GM23338 (cell line): ENCODE results near the gene MEGF6. TPM values are rescaled to one million over a fixed set of nuclear protein-coding genes. Genes with fewer than 3 reads are reported as not detected.

Experiments
- ATAC-seq: fragments of 200-7000 bp; cut with Tn5 transposase; 3 replicates; pipeline ENCODE4 v1.9.1; 2020
- DNase-seq: peaks from one replicate; pipeline ENCODE4 v3.0.0-alpha.2; 2015; ENCODE audit warnings: low spot score
- H2AFZ ChIP-seq: fragments of 200-600 bp; sonication (generic); 2 replicates; pipeline ENCODE4 v1.8.0; 2016; ENCODE audit warnings: antibody characterized with exemption, mild to moderate bottlenecking, moderate library complexity
- H3F3A ChIP-seq: fragments of 200-600 bp; sonication (generic); replicated peaks from 2 replicates; pipeline ENCODE4 v1.8.0; 2017; ENCODE audit warnings: antibody characterized with exemption, mixed run types, low read depth
- H3K27ac ChIP-seq: fragments of 200-600 bp; sonication (generic); 2 replicates; pipeline ENCODE4 v1.6.1; 2016; ENCODE audit warnings: low read depth
- H3K27me3 ChIP-seq: fragments of 200-600 bp; sonication (generic); 2 replicates; pipeline ENCODE4 v1.8.0; 2016; ENCODE audit warnings: mild to moderate bottlenecking, mixed run types, moderate library complexity; ENCODE audit not compliant: insufficient read depth
- H3K36me3 ChIP-seq: fragments of 200-600 bp; sonication (generic); 2 replicates; pipeline ENCODE4 v1.8.0; 2016; ENCODE audit warnings: mild to moderate bottlenecking; ENCODE audit not compliant: insufficient read depth
- H3K4me1 ChIP-seq: fragments of 200-600 bp; sonication (generic); 2 replicates; pipeline ENCODE4 v1.8.0; 2016; ENCODE audit warnings: mild to moderate bottlenecking, moderate library complexity; ENCODE audit not compliant: insufficient read depth
- H3K4me2 ChIP-seq: fragments of 200-600 bp; sonication (generic); 2 replicates; pipeline ENCODE4 v1.7.1; 2017; ENCODE audit warnings: mixed run types
- H3K4me3 ChIP-seq: fragments of 200-600 bp; sonication (generic); 2 replicates; pipeline ENCODE4 v1.6.1; 2016; ENCODE audit warnings: mixed run types
- H3K79me2 ChIP-seq: fragments of 200-600 bp; sonication (generic); replicated peaks from 2 replicates; pipeline ENCODE4 v1.8.0; 2017; ENCODE audit warnings: mild to moderate bottlenecking; ENCODE audit not compliant: insufficient read depth
- H3K9me2 ChIP-seq: fragments of 200-600 bp; sonication (generic); 2 replicates; pipeline ENCODE4 v1.8.0; 2017; ENCODE audit not compliant: insufficient read depth
- H4K20me1 ChIP-seq: fragments of 200-600 bp; sonication (generic); replicated peaks from 2 replicates; pipeline ENCODE4 v1.8.0; 2017; ENCODE audit warnings: mild to moderate bottlenecking; ENCODE audit not compliant: insufficient read depth
- H3K27ac Mint-ChIP-seq: 2 replicates; pipeline ENCODE4 v1.8.0; 2020; ENCODE audit warnings: inconsistent platforms, mild to moderate bottlenecking, moderate library complexity, mixed read lengths
- H3K27me3 Mint-ChIP-seq: 3 replicates; pipeline ENCODE4 v1.8.0; 2022; ENCODE audit warnings: low read depth, mild to moderate bottlenecking, moderate library complexity, mixed read lengths, inconsistent platforms; ENCODE audit not compliant: insufficient read depth, poor library complexity
- H3K36me3 Mint-ChIP-seq: 3 replicates; pipeline ENCODE4 v1.8.0; 2021; ENCODE audit warnings: low read depth, mild to moderate bottlenecking, inconsistent platforms, moderate library complexity, mixed read lengths
- H3K4me1 Mint-ChIP-seq: 3 replicates; pipeline ENCODE4 v1.8.0; 2020; ENCODE audit warnings: mild to moderate bottlenecking, inconsistent platforms, mixed read lengths
- H3K4me3 Mint-ChIP-seq: 3 replicates; pipeline ENCODE4 v1.8.0; 2021; ENCODE audit warnings: moderate library complexity, mild to moderate bottlenecking, inconsistent platforms, mixed read lengths
- H3K9me3 Mint-ChIP-seq: 3 replicates; pipeline ENCODE4 v1.8.0; 2020; ENCODE audit warnings: moderate library complexity, mild to moderate bottlenecking, inconsistent platforms, mixed read lengths
- CREB1 ChIP-seq: fragments of 250-450 bp; sonication (Bioruptor Pico); IDR thresholded peaks from 2 replicates; pipeline ENCODE4 v1.5.0; 2020; ENCODE audit warnings: low read depth, mild to moderate bottlenecking, moderate library complexity
- EZH2 ChIP-seq: fragments of 200-600 bp; sonication (generic); IDR thresholded peaks from one replicate; pipeline ENCODE4 v1.8.0; 2017; ENCODE audit warnings: antibody characterized with exemption, mild to moderate bottlenecking, low read depth; ENCODE audit not compliant: unreplicated experiment
- EZH2phosphoT487 ChIP-seq: fragments of 200-600 bp; sonication (generic); IDR thresholded peaks from one replicate; pipeline ENCODE4 v1.8.1; 2018; ENCODE audit warnings: antibody characterized with exemption; ENCODE audit not compliant: unreplicated experiment
- JUNB ChIP-seq: IDR thresholded peaks from one replicate; pipeline ENCODE4 v1.6.1; 2016; ENCODE audit warnings: antibody characterized with exemption; ENCODE audit not compliant: unreplicated experiment
- NANOG ChIP-seq: IDR thresholded peaks from 2 replicates; pipeline ENCODE4 v1.6.1; 2016; ENCODE audit warnings: antibody characterized with exemption, borderline replicate concordance
- POLR2AphosphoS5 ChIP-seq: IDR thresholded peaks from 2 replicates; pipeline ENCODE4 v1.6.1; 2016; ENCODE audit warnings: antibody characterized with exemption, low read depth
- STAT1 ChIP-seq: IDR thresholded peaks from one replicate; pipeline ENCODE4 v1.6.1; 2016; ENCODE audit warnings: antibody characterized with exemption; ENCODE audit not compliant: unreplicated experiment
- ZNF331 ChIP-seq: fragments of 250-450 bp; sonication (Bioruptor Pico); IDR thresholded peaks from 2 replicates; pipeline ENCODE4 v1.5.0; 2020; ENCODE audit warnings: low read depth, mild to moderate bottlenecking, moderate library complexity
- polyA plus RNA-seq: library from polyadenylated mRNA; unstranded; fragments of >200 nt; fragmentation: Nextera tagmentation; extraction: Ambion mirVana; gene quantifications from 2 replicates; pipeline ENCODE4 v1.2.1, GENCODE V29; 2016
- total RNA-seq: library from RNA; depleted of rRNA; stranded (reverse); fragments of >200 nt; shearing (Covaris generic); gene quantifications from 2 replicates; pipeline ENCODE4 v1.2.3, GENCODE V29; 2014
- TF ChIP-seq, protein P1 (sequence below), 2 experiments: fragments of 200-600 bp in 1 of 2; sonication (generic) in 1 of 2; conservative IDR thresholded peaks; 2 replicates each; pipeline versions ENCODE4 v1.5.1 to v1.6.1; 2016 to 2017; ENCODE audit warnings: antibody characterized with exemption in 2 of 2, low read depth in 2 of 2, mild to moderate bottlenecking in 2 of 2, moderate library complexity in 1 of 2
- TF ChIP-seq, protein P2 (sequence below): IDR thresholded peaks from one replicate; pipeline ENCODE4 v1.6.1; 2018; ENCODE audit warnings: antibody characterized with exemption; ENCODE audit not compliant: unreplicated experiment
- TF ChIP-seq, protein P3 (sequence below): fragments of 250-450 bp; sonication (Bioruptor Pico); IDR thresholded peaks from 2 replicates; pipeline ENCODE4 v1.5.0; 2020; ENCODE audit warnings: mild to moderate bottlenecking, moderate library complexity

Gene MEGF6
- total and polyA plus RNA-seq, 2 experiments from 2014 or later = 4.0 to 21.4 TPM

DNA sequence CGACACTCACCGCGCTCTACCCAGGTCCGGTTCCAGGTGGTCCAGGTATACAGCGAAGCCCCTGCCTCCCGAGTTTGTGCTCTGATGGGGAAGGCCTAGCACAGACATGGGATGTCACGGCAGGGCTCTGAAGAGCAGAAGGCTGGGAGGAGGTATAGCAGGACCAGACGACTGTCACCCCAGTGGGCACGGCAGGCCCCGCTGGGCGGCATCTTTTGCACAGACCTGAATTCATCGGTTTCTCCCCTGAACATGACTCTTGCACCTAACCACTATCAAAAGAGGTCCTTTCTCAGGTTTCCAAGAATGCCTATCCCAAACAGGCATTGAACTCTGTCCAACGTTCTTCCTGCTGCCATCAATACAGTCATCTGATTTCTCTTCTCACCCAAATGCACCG, 126.3 kb downstream of the MEGF6 start (continued):
- TF ChIP-seq, protein P1, sequence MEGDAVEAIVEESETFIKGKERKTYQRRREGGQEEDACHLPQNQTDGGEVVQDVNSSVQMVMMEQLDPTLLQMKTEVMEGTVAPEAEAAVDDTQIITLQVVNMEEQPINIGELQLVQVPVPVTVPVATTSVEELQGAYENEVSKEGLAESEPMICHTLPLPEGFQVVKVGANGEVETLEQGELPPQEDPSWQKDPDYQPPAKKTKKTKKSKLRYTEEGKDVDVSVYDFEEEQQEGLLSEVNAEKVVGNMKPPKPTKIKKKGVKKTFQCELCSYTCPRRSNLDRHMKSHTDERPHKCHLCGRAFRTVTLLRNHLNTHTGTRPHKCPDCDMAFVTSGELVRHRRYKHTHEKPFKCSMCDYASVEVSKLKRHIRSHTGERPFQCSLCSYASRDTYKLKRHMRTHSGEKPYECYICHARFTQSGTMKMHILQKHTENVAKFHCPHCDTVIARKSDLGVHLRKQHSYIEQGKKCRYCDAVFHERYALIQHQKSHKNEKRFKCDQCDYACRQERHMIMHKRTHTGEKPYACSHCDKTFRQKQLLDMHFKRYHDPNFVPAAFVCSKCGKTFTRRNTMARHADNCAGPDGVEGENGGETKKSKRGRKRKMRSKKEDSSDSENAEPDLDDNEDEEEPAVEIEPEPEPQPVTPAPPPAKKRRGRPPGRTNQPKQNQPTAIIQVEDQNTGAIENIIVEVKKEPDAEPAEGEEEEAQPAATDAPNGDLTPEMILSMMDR (conservative IDR thresholded peaks at IDR 0.05; ENCODE audit: low read depth in 2 of 2) = no peak
- no peak for TF ChIP-seq EZH2
- no peak for TF ChIP-seq STAT1
- no peak for TF ChIP-seq JUNB
- TF ChIP-seq, protein P2, sequence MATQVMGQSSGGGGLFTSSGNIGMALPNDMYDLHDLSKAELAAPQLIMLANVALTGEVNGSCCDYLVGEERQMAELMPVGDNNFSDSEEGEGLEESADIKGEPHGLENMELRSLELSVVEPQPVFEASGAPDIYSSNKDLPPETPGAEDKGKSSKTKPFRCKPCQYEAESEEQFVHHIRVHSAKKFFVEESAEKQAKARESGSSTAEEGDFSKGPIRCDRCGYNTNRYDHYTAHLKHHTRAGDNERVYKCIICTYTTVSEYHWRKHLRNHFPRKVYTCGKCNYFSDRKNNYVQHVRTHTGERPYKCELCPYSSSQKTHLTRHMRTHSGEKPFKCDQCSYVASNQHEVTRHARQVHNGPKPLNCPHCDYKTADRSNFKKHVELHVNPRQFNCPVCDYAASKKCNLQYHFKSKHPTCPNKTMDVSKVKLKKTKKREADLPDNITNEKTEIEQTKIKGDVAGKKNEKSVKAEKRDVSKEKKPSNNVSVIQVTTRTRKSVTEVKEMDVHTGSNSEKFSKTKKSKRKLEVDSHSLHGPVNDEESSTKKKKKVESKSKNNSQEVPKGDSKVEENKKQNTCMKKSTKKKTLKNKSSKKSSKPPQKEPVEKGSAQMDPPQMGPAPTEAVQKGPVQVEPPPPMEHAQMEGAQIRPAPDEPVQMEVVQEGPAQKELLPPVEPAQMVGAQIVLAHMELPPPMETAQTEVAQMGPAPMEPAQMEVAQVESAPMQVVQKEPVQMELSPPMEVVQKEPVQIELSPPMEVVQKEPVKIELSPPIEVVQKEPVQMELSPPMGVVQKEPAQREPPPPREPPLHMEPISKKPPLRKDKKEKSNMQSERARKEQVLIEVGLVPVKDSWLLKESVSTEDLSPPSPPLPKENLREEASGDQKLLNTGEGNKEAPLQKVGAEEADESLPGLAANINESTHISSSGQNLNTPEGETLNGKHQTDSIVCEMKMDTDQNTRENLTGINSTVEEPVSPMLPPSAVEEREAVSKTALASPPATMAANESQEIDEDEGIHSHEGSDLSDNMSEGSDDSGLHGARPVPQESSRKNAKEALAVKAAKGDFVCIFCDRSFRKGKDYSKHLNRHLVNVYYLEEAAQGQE = no peak
- TF ChIP-seq CREB1 (CRISPR knock-in tag) = no peak
- no peak for TF ChIP-seq POLR2AphosphoS5
- no peak for TF ChIP-seq EZH2phosphoT487
- TF ChIP-seq ZNF331 (CRISPR knock-in tag) = no peak

DNA sequence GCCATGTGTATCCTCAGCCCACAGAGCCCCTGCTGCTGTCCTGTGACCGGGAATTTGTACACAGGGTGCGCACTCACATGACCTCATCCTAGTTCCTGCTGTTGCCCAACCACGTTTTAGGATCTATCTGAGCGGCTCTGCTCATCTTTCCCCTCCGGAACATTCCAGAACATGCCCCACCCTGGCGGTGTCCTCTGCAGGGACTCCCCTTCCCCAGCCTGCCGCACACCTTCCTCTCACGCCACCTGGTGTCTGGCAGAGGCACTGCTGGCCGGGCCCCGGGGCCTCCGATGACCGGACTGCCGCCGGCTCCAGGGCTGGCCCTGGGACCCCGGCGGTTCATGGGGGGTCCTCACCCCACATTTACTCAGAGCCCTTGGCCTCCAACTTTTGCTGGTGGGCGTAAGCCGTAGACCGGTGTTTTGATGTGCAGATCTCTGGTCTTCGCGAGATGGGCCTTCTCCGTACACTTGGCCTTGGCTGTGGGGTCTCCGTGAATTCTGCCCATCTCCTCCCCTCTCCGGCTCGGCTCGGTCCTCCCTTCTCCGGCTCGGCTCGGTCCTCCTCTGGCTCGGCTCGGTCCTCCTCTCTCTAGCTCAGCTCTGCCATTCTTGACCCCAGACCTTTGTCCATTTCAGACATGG, 127.4 kb downstream of the MEGF6 start:
- H3K36me3 ChIP-seq = no peaks in the 10 kb centered on the region
- no peak for TF ChIP-seq EZH2phosphoT487
- peak; percentile 33; the same call in 1 of the 2 replicates for TF ChIP-seq CREB1 (CRISPR knock-in tag)
- TF ChIP-seq, protein P3, sequence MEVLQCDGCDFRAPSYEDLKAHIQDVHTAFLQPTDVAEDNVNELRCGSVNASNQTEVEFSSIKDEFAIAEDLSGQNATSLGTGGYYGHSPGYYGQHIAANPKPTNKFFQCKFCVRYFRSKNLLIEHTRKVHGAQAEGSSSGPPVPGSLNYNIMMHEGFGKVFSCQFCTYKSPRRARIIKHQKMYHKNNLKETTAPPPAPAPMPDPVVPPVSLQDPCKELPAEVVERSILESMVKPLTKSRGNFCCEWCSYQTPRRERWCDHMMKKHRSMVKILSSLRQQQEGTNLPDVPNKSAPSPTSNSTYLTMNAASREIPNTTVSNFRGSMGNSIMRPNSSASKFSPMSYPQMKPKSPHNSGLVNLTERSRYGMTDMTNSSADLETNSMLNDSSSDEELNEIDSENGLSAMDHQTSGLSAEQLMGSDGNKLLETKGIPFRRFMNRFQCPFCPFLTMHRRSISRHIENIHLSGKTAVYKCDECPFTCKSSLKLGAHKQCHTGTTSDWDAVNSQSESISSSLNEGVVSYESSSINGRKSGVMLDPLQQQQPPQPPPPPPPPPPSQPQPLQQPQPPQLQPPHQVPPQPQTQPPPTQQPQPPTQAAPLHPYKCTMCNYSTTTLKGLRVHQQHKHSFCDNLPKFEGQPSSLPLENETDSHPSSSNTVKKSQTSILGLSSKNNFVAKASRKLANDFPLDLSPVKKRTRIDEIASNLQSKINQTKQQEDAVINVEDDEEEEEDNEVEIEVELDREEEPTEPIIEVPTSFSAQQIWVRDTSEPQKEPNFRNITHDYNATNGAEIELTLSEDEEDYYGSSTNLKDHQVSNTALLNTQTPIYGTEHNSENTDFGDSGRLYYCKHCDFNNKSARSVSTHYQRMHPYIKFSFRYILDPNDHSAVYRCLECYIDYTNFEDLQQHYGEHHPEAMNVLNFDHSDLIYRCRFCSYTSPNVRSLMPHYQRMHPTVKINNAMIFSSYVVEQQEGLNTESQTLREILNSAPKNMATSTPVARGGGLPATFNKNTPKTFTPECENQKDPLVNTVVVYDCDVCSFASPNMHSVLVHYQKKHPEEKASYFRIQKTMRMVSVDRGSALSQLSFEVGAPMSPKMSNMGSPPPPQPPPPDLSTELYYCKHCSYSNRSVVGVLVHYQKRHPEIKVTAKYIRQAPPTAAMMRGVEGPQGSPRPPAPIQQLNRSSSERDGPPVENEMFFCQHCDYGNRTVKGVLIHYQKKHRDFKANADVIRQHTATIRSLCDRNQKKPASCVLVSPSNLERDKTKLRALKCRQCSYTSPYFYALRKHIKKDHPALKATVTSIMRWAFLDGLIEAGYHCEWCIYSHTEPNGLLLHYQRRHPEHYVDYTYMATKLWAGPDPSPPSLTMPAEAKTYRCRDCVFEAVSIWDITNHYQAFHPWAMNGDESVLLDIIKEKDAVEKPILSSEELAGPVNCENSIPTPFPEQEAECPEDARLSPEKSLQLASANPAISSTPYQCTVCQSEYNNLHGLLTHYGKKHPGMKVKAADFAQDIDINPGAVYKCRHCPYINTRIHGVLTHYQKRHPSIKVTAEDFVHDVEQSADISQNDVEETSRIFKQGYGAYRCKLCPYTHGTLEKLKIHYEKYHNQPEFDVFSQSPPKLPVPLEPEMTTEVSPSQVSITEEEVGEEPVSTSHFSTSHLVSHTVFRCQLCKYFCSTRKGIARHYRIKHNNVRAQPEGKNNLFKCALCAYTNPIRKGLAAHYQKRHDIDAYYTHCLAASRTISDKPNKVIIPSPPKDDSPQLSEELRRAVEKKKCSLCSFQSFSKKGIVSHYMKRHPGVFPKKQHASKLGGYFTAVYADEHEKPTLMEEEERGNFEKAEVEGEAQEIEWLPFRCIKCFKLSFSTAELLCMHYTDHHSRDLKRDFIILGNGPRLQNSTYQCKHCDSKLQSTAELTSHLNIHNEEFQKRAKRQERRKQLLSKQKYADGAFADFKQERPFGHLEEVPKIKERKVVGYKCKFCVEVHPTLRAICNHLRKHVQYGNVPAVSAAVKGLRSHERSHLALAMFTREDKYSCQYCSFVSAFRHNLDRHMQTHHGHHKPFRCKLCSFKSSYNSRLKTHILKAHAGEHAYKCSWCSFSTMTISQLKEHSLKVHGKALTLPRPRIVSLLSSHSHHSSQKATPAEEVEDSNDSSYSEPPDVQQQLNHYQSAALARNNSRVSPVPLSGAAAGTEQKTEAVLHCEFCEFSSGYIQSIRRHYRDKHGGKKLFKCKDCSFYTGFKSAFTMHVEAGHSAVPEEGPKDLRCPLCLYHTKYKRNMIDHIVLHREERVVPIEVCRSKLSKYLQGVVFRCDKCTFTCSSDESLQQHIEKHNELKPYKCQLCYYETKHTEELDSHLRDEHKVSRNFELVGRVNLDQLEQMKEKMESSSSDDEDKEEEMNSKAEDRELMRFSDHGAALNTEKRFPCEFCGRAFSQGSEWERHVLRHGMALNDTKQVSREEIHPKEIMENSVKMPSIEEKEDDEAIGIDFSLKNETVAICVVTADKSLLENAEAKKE (CRISPR knock-in tag) = no peak
- no peak for TF ChIP-seq NANOG

More for the DNA sequence above, 127.4 kb downstream of the MEGF6 start:
- DNase-seq (peak; percentile 91), ATAC-seq (peak; percentile 81)
- H3K4me1 ChIP-seq = no peaks in the 10 kb centered on the region
- no peak overlapping the region for H3K27ac ChIP-seq
- H3K4me3 Mint-ChIP-seq = no peak overlapping the region
- H3F3A ChIP-seq = 0 out of 2 replicates have a peak, but pooled peaks cover 2% of the 10 kb centered on the region
- no peak overlapping the region for H3K4me2 ChIP-seq
- no peaks in the 10 kb centered on the region for H3K27me3 ChIP-seq
- H3K4me3 ChIP-seq = no peak overlapping the region
- no peaks in the 10 kb centered on the region for H3K9me2 ChIP-seq
- H3K4me1 Mint-ChIP-seq = peaks cover 2% of the 10 kb centered on the region; the same call in 1 of the 3 replicates
- H4K20me1 ChIP-seq = no peaks in the 10 kb centered on the region
- peaks cover 25% of the 10 kb centered on the region for H3K9me3 Mint-ChIP-seq
- H2AFZ ChIP-seq = no peak overlapping the region
- H3K36me3 Mint-ChIP-seq = peaks cover 12% of the 10 kb centered on the region; the same call in 2 of the 3 replicates
- no peak overlapping the region; the same call in 1 of the 2 replicates for H3K27ac Mint-ChIP-seq
- H3K79me2 ChIP-seq = no peaks in the 10 kb centered on the region
- peaks cover 10% of the 10 kb centered on the region for H3K27me3 Mint-ChIP-seq
